GM19463 (cell line): ENCODE results near the gene ASGR1.

Experiments used
- ATAC-seq: cut with Tn5 transposase; IDR thresholded peaks from one replicate; pipeline ENCODE4 v1.9.1; 2021; ENCODE audit warnings: mild to moderate bottlenecking, moderate library complexity; ENCODE audit not compliant: unreplicated experiment

ASGR1 gene

GRCh38 chr17:7124923-7125322 lies 54.2 kb downstream of the ASGR1 start:
- ATAC-seq = no peak

DNA sequence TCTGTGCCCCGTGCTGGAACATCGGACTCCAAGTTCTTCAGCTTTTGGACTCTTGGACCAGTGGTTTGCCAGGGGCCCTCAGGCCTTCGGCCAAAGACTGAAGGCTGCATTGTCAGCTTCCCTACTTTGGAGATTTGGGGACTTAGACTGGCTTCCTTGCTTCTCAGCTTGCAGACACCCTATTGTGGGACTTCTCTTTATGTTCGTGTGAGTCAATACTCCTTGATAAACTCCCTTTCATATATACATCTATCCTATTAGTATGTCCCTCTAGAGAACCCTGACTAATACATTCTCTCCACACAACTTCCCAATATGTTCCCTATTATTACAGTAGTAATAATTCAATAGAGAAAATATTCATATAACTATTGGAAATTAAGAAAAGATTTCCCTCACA lies 55.3 kb downstream of the ASGR1 start:
- ATAC-seq = no peak
